Calu3 (cell line): ENCODE measurements around the gene STAT2. TPM values are rescaled to one million over a fixed set of nuclear protein-coding genes. Genes with fewer than 3 reads are reported as not detected.

ENCODE experiments used
- BruUV-seq: library from RNA; stranded (reverse); fragments of 400-500 nt; replicated peaks from 2 replicates; lab custom pipeline; 2021; lab: Mats Ljungman, UMichigan
- CTCF ChIA-PET: fragments of 300-600 bp; sonication (Branson Sonifier 250); formaldehyde crosslinking; loops from one replicate; lab custom pipeline; 2022; ENCODE audit warnings: antibody characterized with exemption; lab: Charles Lee
- DNase-seq: peaks from one replicate; pipeline ENCODE4 v3.0.0; 2022
- H3K27ac Mint-ChIP-seq: one replicate; pipeline ENCODE4 v1.8.0; 2022; ENCODE audit warnings: mixed read lengths; ENCODE audit not compliant: unreplicated experiment
- H3K27me3 Mint-ChIP-seq: one replicate; pipeline ENCODE4 v1.8.0; 2022; ENCODE audit warnings: mixed read lengths; ENCODE audit not compliant: unreplicated experiment
- H3K36me3 Mint-ChIP-seq: one replicate; pipeline ENCODE4 v1.8.0; 2022; ENCODE audit warnings: mild to moderate bottlenecking, moderate library complexity, mixed read lengths; ENCODE audit not compliant: insufficient read depth, unreplicated experiment
- H3K4me1 Mint-ChIP-seq: one replicate; pipeline ENCODE4 v1.8.0; 2022; ENCODE audit warnings: mild to moderate bottlenecking, low read depth, mixed read lengths; ENCODE audit not compliant: unreplicated experiment
- H3K4me3 Mint-ChIP-seq: one replicate; pipeline ENCODE4 v1.8.0; 2022; ENCODE audit warnings: mild to moderate bottlenecking, low read depth, moderate library complexity, mixed read lengths; ENCODE audit not compliant: unreplicated experiment
- H3K9me3 Mint-ChIP-seq: one replicate; pipeline ENCODE4 v1.8.0; 2022; ENCODE audit warnings: low read depth, mixed read lengths; ENCODE audit not compliant: unreplicated experiment
- intact Hi-C: fragments of 100-400 bp; cut with micrococcal nuclease; formaldehyde crosslinking; loops from one replicate; pipeline ENCODE4 v1.10.0; 2022; ENCODE audit not compliant: unreplicated experiment
- total RNA-seq: library from RNA; stranded (reverse); gene quantifications from 2 replicates; pipeline ENCODE4 v1.2.3, GENCODE V29; 2022
- TF ChIP-seq, protein P1 (sequence below): fragments of 200-600 bp; IDR thresholded peaks from one replicate; pipeline ENCODE4 v1.8.0; 2022; ENCODE audit warnings: antibody characterized with exemption; ENCODE audit not compliant: unreplicated experiment

STAT2 gene
- total RNA-seq, 1 experiment from 2014 or later = 127 TPM

DNA sequence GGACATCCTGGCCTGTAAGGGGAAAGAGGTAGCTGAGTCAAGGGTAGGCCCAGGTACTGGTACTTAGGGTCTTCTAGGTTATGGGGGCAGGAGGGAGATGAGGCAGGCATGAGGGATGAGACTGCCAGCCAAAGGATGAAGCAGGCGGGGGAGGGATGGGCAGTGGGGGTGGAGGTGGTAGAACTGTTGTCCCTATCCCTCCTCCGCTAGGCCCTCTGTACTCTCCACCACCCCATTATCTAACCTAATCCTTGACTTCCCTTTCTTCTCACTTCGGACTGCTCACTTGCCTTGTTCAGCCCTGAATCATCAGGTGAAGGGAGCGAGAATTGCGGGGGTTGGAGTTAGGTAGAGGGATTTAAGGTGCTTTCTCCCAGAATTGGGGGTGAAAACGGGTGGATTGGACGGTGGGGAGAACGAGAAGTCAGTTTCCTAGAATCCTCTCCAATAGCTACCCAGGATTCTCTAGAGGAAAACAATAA is 26.7 kb downstream of the STAT2 start:
- DNase-seq = no peak
- Mint-ChIP-seq H3K27me3 (no peaks in the 10 kb centered on the region), H3K9me3 (no peaks in the 10 kb centered on the region), H3K4me1 (peaks cover 21% of the 10 kb centered on the region), H3K4me3 (peak overlapping the region; percentile 79), H3K27ac (peak overlapping the region; percentile 99), H3K36me3 (peaks cover 22% of the 10 kb centered on the region)
- BruUV-seq = TSS peak; percentile 63
- CTCF ChIA-PET = interaction anchor here (1.1 to 3.1 kb wide), 4 partner anchors 17 to 131 kb away, joined by 3 to 15 read pairs (median 4); partner anchors contain the start of genes CNPY2, STAT2 and TIMELESS
- intact Hi-C loops = loop anchor here (1.0 kb wide), 1 partner anchor 17 kb away; no protein-coding TSS in a partner anchor
- TF ChIP-seq, protein P1, sequence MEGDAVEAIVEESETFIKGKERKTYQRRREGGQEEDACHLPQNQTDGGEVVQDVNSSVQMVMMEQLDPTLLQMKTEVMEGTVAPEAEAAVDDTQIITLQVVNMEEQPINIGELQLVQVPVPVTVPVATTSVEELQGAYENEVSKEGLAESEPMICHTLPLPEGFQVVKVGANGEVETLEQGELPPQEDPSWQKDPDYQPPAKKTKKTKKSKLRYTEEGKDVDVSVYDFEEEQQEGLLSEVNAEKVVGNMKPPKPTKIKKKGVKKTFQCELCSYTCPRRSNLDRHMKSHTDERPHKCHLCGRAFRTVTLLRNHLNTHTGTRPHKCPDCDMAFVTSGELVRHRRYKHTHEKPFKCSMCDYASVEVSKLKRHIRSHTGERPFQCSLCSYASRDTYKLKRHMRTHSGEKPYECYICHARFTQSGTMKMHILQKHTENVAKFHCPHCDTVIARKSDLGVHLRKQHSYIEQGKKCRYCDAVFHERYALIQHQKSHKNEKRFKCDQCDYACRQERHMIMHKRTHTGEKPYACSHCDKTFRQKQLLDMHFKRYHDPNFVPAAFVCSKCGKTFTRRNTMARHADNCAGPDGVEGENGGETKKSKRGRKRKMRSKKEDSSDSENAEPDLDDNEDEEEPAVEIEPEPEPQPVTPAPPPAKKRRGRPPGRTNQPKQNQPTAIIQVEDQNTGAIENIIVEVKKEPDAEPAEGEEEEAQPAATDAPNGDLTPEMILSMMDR = no peak

DNA sequence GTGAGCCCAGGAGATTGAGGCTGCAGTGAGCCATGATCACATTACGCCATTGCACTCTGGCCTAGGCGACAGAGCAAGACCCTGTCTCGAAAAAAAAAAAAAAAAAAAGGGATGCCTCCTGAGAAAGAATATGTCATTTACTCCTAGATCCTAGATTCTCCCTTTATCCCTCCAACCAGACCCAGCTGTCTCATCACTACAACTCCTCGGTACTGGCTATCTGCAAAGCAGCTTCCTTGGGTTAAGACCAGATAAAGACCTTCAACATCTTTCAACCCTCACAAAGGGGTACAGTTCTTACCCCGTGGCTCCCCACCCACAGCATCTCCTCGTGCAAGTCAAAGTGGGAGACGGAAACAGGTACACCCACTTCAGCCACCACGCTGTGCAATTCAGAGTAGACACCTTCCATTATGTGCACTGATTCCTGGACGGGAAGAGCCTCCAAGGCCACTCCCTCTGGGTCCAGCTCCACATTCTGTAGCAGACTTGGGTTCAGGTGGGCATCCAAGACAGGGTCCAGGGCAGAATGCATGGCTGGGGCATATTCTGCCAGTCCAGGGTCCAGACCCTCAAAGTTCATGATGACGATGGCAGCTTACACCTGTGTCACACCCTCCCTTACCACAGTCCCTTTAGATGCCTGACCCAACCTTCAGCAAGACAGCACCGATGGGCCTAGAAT is 27.3 kb downstream of the STAT2 start:
- TF ChIP-seq, protein P1 = no peak
- CTCF ChIA-PET = interaction anchor here (1.1 to 3.1 kb wide), 3 partner anchors 17 to 132 kb away, joined by 3 to 15 read pairs (median 4); partner anchors contain the start of genes CNPY2 and STAT2
- Mint-ChIP-seq H3K27me3 (no peaks in the 10 kb centered on the region), H3K9me3 (no peaks in the 10 kb centered on the region), H3K36me3 (peaks cover 22% of the 10 kb centered on the region), H3K4me1 (peaks cover 16% of the 10 kb centered on the region), H3K4me3 (peak overlapping the region; percentile 79), H3K27ac (peak overlapping the region; percentile 99)
- BruUV-seq = no TSS peak
- intact Hi-C loops = loop anchor here (1.0 kb wide), 1 partner anchor 16 kb away; no protein-coding TSS in a partner anchor
- DNase-seq = no peak

DNA sequence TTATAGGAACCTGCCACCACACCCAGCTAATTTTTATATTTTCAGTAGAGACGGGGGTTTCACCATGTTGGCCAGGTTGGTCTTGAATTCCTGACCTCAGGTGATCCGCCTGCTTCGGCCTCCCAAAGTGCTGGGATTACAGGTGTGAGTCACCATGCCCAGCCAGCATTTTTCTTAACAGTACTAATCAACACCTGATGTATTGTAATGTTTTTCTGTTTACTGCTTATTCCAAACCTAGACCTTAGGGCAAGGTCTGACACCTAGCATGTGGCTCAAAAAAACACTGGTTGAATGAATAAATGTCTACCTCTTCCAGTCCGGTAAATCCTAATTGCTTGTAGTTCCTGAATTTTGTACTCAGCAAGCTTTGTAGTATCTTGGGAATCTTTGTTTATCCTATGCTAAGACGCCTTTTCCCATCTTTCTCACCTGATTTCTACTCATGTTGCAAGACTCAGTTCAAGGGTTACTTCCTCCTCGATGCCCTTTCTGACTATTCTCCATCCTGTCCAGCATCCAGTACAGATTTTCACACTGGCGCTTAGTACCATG is 28.9 kb downstream of the STAT2 start:
- CTCF ChIA-PET = interaction anchor here (0.6 to 3.1 kb wide), 3 partner anchors 15 to 120 kb away, joined by 3 to 15 read pairs (median 4); partner anchors contain the start of gene CNPY2
- H3K4me3 Mint-ChIP-seq = no peak overlapping the region
- H3K36me3 Mint-ChIP-seq = peaks cover 22% of the 10 kb centered on the region
- H3K27me3 Mint-ChIP-seq = no peaks in the 10 kb centered on the region
- intact Hi-C loops = no loop called here
- DNase-seq = no peak
- TF ChIP-seq, protein P1 = no peak
- no peak overlapping the region for H3K27ac Mint-ChIP-seq
- no peaks in the 10 kb centered on the region for H3K9me3 Mint-ChIP-seq
- no TSS peak for BruUV-seq
- peaks cover 16% of the 10 kb centered on the region for H3K4me1 Mint-ChIP-seq

DNA sequence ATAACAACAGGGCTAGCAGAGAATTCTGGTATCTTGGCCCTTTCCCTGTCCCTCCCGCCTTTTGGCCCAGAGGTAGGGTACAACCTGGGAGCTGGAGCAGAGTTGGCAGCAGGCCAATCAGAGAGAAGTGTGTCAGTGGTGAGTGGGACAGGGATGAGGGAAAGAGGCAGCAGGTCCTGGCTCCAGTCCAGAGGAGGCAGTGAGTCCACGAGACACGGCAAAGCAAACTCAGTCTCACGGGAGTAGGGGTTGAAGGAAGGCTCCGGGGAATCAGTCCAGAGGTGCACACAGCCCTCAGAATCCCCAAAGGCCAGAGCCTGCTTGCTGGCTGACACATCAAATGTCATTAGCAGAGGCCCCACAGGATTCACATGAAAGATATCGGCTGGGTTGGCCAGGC is 33.4 kb downstream of the STAT2 start:
- no peaks in the 10 kb centered on the region for H3K27me3 Mint-ChIP-seq
- intact Hi-C loops = no loop called here
- peaks cover 6% of the 10 kb centered on the region for H3K4me1 Mint-ChIP-seq
- CTCF ChIA-PET = no interaction called here
- no peak overlapping the region for H3K27ac Mint-ChIP-seq
- H3K9me3 Mint-ChIP-seq = no peaks in the 10 kb centered on the region
- no peaks in the 10 kb centered on the region for H3K36me3 Mint-ChIP-seq
- BruUV-seq = TSS peak; percentile 6
- DNase-seq = no peak
- TF ChIP-seq, protein P1 = no peak
- H3K4me3 Mint-ChIP-seq = no peak overlapping the region
